PC-3 (cell line): ENCODE data around the gene ZEB1. TPM values are rescaled to one million over a fixed set of nuclear protein-coding genes. Genes with fewer than 3 reads are reported as not detected.

Source experiments
- ATAC-seq: fragments of 200-7000 bp; cut with Tn5 transposase; 2 replicates; pipeline ENCODE4 v1.9.1; 2020; ENCODE audit warnings: mild to moderate bottlenecking, moderate library complexity
- BruUV-seq: library from RNA; stranded (reverse); fragments of 400-500 nt; replicated peaks from 2 replicates; lab custom pipeline; 2021; lab: Mats Ljungman, UMichigan
- CTCF ChIA-PET: fragments of 300-600 bp; sonication (Branson Sonifier 250); formaldehyde crosslinking; loops from one replicate; lab custom pipeline; 2022; ENCODE audit warnings: antibody characterized with exemption; lab: Charles Lee
- POLR2A ChIA-PET: fragments of 300-600 bp; sonication (Branson Sonifier 250); formaldehyde crosslinking; loops from one replicate; lab custom pipeline; 2022; ENCODE audit warnings: antibody characterized with exemption; ENCODE audit not compliant: unreplicated experiment; lab: Charles Lee
- DNase-seq: peaks from one replicate; pipeline ENCODE4 v3.0.0-alpha.2; 2015
- H2AFZ ChIP-seq: fragments of 300-600 bp; sonication (generic); 2 replicates; pipeline ENCODE4 v1.6.0; 2016; ENCODE audit warnings: antibody characterized with exemption, low read length
- H3F3A ChIP-seq: fragments of 300-600 bp; sonication (generic); one replicate; pipeline ENCODE4 v1.6.0; 2017; ENCODE audit warnings: antibody characterized with exemption, low read length, control low read depth, mild to moderate bottlenecking; ENCODE audit not compliant: unreplicated experiment
- H3K27ac ChIP-seq: fragments of 300-600 bp; sonication (generic); 2 replicates; pipeline ENCODE4 v1.5.1; 2016; ENCODE audit warnings: mild to moderate bottlenecking, low read length
- H3K27me3 ChIP-seq: fragments of 300-600 bp; sonication (generic); 2 replicates; pipeline ENCODE4 v1.6.1; 2016; ENCODE audit warnings: low read length, mixed read lengths
- H3K36me3 ChIP-seq: fragments of 300-600 bp; sonication (generic); 2 replicates; pipeline ENCODE4 v1.6.1; 2016; ENCODE audit warnings: low read depth, mixed run types, low read length, mixed read lengths
- H3K4me1 ChIP-seq: fragments of 300-600 bp; sonication (generic); 2 replicates; pipeline ENCODE4 v1.5.1; 2016; ENCODE audit warnings: low read length; ENCODE audit not compliant: insufficient read depth
- H3K4me2 ChIP-seq: fragments of 300-600 bp; sonication (generic); 2 replicates; pipeline ENCODE4 v1.6.0; 2016; ENCODE audit warnings: low read length
- H3K4me3 ChIP-seq: fragments of 300-600 bp; sonication (generic); 2 replicates; pipeline ENCODE4 v1.5.1; 2016; ENCODE audit warnings: mild to moderate bottlenecking, low read length, mixed read lengths
- H3K79me2 ChIP-seq: fragments of 300-600 bp; sonication (generic); 2 replicates; pipeline ENCODE4 v1.6.1; 2017; ENCODE audit warnings: low read length, mixed read lengths
- H3K9ac ChIP-seq: fragments of 300-600 bp; sonication (generic); 2 replicates; pipeline ENCODE4 v1.6.0; 2016; ENCODE audit warnings: mild to moderate bottlenecking, low read length
- H3K9me2 ChIP-seq: fragments of 300-600 bp; sonication (generic); replicated peaks from 2 replicates; pipeline ENCODE4 v1.6.1; 2016; ENCODE audit warnings: mixed run types, low read length, mixed read lengths
- H3K9me3 ChIP-seq: fragments of 300-600 bp; sonication (generic); 2 replicates; pipeline ENCODE4 v1.6.1; 2016; ENCODE audit warnings: low read length, mixed read lengths
- H4K20me1 ChIP-seq: fragments of 300-600 bp; sonication (generic); 2 replicates; pipeline ENCODE4 v1.6.1; 2016; ENCODE audit warnings: low read length, mixed read lengths
- CTCF ChIP-seq: fragments of 300-600 bp; sonication (generic); conservative IDR thresholded peaks from 2 replicates; pipeline ENCODE4 v1.5.1; 2017; ENCODE audit warnings: antibody characterized with exemption, low read depth, mild to moderate bottlenecking, low read length
- EZH2 ChIP-seq: fragments of 300-600 bp; sonication (generic); IDR thresholded peaks from one replicate; pipeline ENCODE4 v1.6.1; 2017; ENCODE audit warnings: antibody characterized with exemption, mild to moderate bottlenecking, low read length; ENCODE audit not compliant: unreplicated experiment
- EZH2phosphoT487 ChIP-seq: fragments of 300-600 bp; sonication (generic); IDR thresholded peaks from 2 replicates; pipeline ENCODE4 v1.6.1; 2018; ENCODE audit warnings: mild to moderate bottlenecking, antibody characterized with exemption, low read length, borderline replicate concordance
- intact Hi-C: fragments of 100-400 bp; cut with micrococcal nuclease; formaldehyde crosslinking; loops from 2 replicates; pipeline ENCODE4 v1.9.0; 2023
- total RNA-seq: library from RNA; depleted of rRNA; stranded (reverse); fragments of >200 nt; gene quantifications from 2 replicates; pipeline ENCODE4 v1.2.3, GENCODE V29; 2014

The ZEB1 gene
- total RNA-seq, 1 experiment from 2014 or later: 3.9 TPM

GRCh38 chr10:31368724-31369123 is 49.7 kb downstream of the ZEB1 start:
- H3K4me3 ChIP-seq: no peak overlapping the region
- H3K9me3 ChIP-seq: no peaks in the 10 kb centered on the region
- H3F3A ChIP-seq: no peaks in the 10 kb centered on the region
- POLR2A ChIA-PET: no interaction called here
- CTCF ChIA-PET: no interaction called here
- no peaks in the 10 kb centered on the region for H3K4me1 ChIP-seq
- no peaks in the 10 kb centered on the region for H3K27me3 ChIP-seq
- H3K79me2 ChIP-seq: no peaks in the 10 kb centered on the region
- intact Hi-C loops: no loop called here
- no peaks in the 10 kb centered on the region for H3K36me3 ChIP-seq
- no peaks in the 10 kb centered on the region for H4K20me1 ChIP-seq
- no peak for DNase-seq
- H3K9me2 ChIP-seq: no peaks in the 10 kb centered on the region
- no peak for TF ChIP-seq CTCF
- no peak for TF ChIP-seq EZH2
- no peak for TF ChIP-seq EZH2phosphoT487
- H2AFZ ChIP-seq: no peak overlapping the region
- H3K9ac ChIP-seq: no peak overlapping the region
- no peak for ATAC-seq
- BruUV-seq: no TSS peak
- H3K27ac ChIP-seq: no peak overlapping the region
- H3K4me2 ChIP-seq: no peak overlapping the region

GRCh38 chr10:31372439-31372838 is 53.4 kb downstream of the ZEB1 start:
- Histone ChIP-seq H2AFZ (no peak overlapping the region), H3K4me3 (no peak overlapping the region), H3K79me2 (no peaks in the 10 kb centered on the region), H3K9me2 (no peaks in the 10 kb centered on the region), H4K20me1 (no peaks in the 10 kb centered on the region), H3K27ac (no peak overlapping the region), H3K9ac (no peak overlapping the region), H3K9me3 (no peaks in the 10 kb centered on the region), H3K36me3 (no peaks in the 10 kb centered on the region), H3K4me2 (no peak overlapping the region), H3F3A (no peaks in the 10 kb centered on the region), H3K4me1 (no peaks in the 10 kb centered on the region), H3K27me3 (no peaks in the 10 kb centered on the region)
- TF ChIP-seq EZH2phosphoT487 (no peak), EZH2 (no peak), CTCF (no peak)
- ChIA-PET CTCF (interaction anchor here (0.6 kb wide), 1 partner anchor 289 kb away, joined by 14 read pairs; no protein-coding TSS in a partner anchor), POLR2A (no interaction called here)
- ATAC-seq (no peak), DNase-seq (no peak)
- no TSS peak for BruUV-seq
- intact Hi-C loops: no loop called here

- no peak overlapping the region for H2AFZ ChIP-seq
- no peaks in the 10 kb centered on the region for H3F3A ChIP-seq
- H3K27ac ChIP-seq: no peak overlapping the region
- POLR2A ChIA-PET: no interaction called here
- no TSS peak for BruUV-seq
- H3K9me2 ChIP-seq: no peaks in the 10 kb centered on the region
- TF ChIP-seq EZH2phosphoT487 (no peak), EZH2 (no peak), CTCF (no peak)
- H3K9me3 ChIP-seq: no peaks in the 10 kb centered on the region
- CTCF ChIA-PET: no interaction called here
- no peaks in the 10 kb centered on the region for H3K79me2 ChIP-seq
- H3K4me3 ChIP-seq: no peak overlapping the region
- H4K20me1 ChIP-seq: no peaks in the 10 kb centered on the region
- H3K4me2 ChIP-seq: no peak overlapping the region
- intact Hi-C loops: no loop called here
- H3K9ac ChIP-seq: no peak overlapping the region
- no peak for DNase-seq
- H3K36me3 ChIP-seq: no peaks in the 10 kb centered on the region
- H3K27me3 ChIP-seq: no peaks in the 10 kb centered on the region
- no peak for ATAC-seq
- no peaks in the 10 kb centered on the region for H3K4me1 ChIP-seq
Measured at GRCh38 chr10:31374146-31374696, 55.2 kb downstream of the ZEB1 start.
